Activated naive CD8-positive, alpha-beta T cell treated with anti-CD3 and anti-CD28 coated beads, Interleukin-2, amount 50 U/mL, for 24 hours (primary cell): ENCODE data around the gene SEPTIN5.
A peak's percentile ranks its signal among the peaks of the same experiment; 100 is the strongest.
"Not testable (repeated sequence)": the region's sequence is repeated elsewhere in the genome, so short reads cannot be mapped to it uniquely, and the experiment has no call there.

ENCODE experiments used
- ATAC-seq: fragments of 150-1000 bp; cut with Tn5 transposase; one replicate; pipeline ENCODE4 v1.10.0; 2021
- DNase-seq: peaks from one replicate; pipeline ENCODE4 v3.0.0; 2021
- H3K27ac Mint-ChIP-seq: one replicate; pipeline ENCODE4 v1.8.0; 2021; ENCODE audit warnings: mild to moderate bottlenecking, mixed read lengths
- H3K27me3 Mint-ChIP-seq: one replicate; pipeline ENCODE4 v1.8.0; 2021; ENCODE audit warnings: mixed read lengths
- H3K36me3 Mint-ChIP-seq: one replicate; pipeline ENCODE4 v1.8.0; 2021; ENCODE audit warnings: low read depth, mixed read lengths
- H3K4me1 Mint-ChIP-seq: one replicate; pipeline ENCODE4 v1.8.0; 2021; ENCODE audit warnings: mixed read lengths
- H3K4me3 Mint-ChIP-seq: one replicate; pipeline ENCODE4 v1.8.0; 2021; ENCODE audit warnings: mild to moderate bottlenecking, moderate library complexity, mixed read lengths
- H3K9me3 Mint-ChIP-seq: one replicate; pipeline ENCODE4 v1.8.0; 2021; ENCODE audit warnings: mixed read lengths

Gene SEPTIN5

GRCh38 chr22:19675428-19675827, 38.9 kb upstream of the SEPTIN5 start:
- DNase-seq (no peak), ATAC-seq (no peak)
- H3K4me1 Mint-ChIP-seq = no peaks in the 10 kb centered on the region
- H3K36me3 Mint-ChIP-seq = no peaks in the 10 kb centered on the region
- no peaks in the 10 kb centered on the region for H3K9me3 Mint-ChIP-seq
- H3K27ac Mint-ChIP-seq = no peak overlapping the region
- no peak overlapping the region for H3K4me3 Mint-ChIP-seq
- H3K27me3 Mint-ChIP-seq = peaks cover 6% of the 10 kb centered on the region

- not testable (repeated sequence) for H3K27ac Mint-ChIP-seq, H3K4me3 Mint-ChIP-seq, H3K9me3 Mint-ChIP-seq, ATAC-seq, H3K36me3 Mint-ChIP-seq, H3K4me1 Mint-ChIP-seq, DNase-seq
- peaks cover 12% of the 10 kb centered on the region for H3K27me3 Mint-ChIP-seq
These were observed 37.9 kb upstream of the SEPTIN5 start for GRCh38 chr22:19676437-19676836.

DNA sequence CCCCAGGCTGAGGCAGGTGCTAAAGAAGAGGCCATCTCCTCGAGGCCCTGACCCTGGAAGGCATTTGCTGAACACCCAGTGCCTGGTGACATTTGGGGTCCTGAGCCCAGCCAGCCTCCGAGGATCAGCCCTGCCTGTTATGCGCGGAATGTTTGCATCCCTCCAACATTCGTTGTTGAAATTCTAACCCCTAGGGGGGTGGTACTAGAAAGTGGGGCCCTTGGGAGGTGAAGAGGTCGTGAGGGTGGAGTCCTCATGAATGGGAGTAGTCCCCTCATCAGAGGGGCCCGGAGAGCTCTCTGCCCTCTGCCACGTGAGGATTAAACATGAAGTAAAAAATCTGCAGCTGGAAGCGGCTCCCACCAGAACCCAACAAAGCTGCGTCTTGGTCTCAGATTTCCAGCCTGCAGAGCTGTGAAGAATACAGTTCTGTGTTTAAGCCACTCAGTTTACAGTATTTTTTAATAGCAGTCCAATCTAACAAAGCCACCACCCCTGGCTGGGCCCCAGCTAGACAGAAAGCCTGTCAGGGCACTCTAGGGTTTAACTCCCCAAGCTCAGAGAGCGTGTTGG, 35.3 kb upstream of the SEPTIN5 start:
- Mint-ChIP-seq H3K27ac (no peak overlapping the region), H3K27me3 (peaks cover 29% of the 10 kb centered on the region), H3K36me3 (no peaks in the 10 kb centered on the region), H3K9me3 (no peaks in the 10 kb centered on the region), H3K4me3 (no peak overlapping the region), H3K4me1 (no peaks in the 10 kb centered on the region)
- ATAC-seq (no peak), DNase-seq (no peak)

- no peaks in the 10 kb centered on the region for H3K4me1 Mint-ChIP-seq
- no peaks in the 10 kb centered on the region for H3K36me3 Mint-ChIP-seq
- H3K27ac Mint-ChIP-seq = no peak overlapping the region
- DNase-seq (peak; percentile 58), ATAC-seq (no peak)
- H3K27me3 Mint-ChIP-seq = peaks cover 27% of the 10 kb centered on the region
- H3K9me3 Mint-ChIP-seq = no peaks in the 10 kb centered on the region
- H3K4me3 Mint-ChIP-seq = no peak overlapping the region
These were observed 34.7 kb upstream of the SEPTIN5 start for GRCh38 chr22:19679522-19680101.

DNA sequence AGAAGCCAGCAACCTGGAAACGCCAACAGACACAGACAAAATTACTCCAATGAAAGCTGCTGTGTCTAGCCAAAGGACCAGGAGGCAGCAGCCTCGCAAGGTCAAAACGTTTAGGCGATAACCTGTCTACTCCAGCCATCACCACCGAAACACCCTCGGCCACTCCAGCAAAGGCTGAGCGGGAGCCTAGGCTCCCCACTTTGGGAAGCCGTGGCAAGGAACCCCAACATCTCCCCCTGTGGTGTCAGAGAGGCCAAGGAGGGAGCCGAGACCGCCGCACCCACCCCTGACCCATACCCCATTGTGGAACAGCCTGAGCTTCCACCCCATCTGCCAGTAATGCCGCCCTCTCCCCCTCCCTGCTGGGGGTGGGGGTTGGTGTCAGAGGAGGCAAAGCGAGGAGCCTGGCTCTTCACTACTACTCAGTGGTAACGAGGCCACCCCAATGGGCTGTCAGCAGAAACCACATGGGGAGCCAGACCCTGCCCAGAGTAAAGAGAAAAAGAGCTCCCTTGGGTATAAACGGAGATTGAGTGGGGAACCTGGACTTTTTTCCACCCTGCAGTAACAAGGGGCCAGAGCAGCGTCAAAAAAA, 33.9 kb upstream of the SEPTIN5 start:
- ATAC-seq = no peak
- H3K4me3 Mint-ChIP-seq = no peak overlapping the region

GRCh38 chr22:19680911-19681862, 33.1 kb upstream of the SEPTIN5 start:
- no peaks in the 10 kb centered on the region for H3K4me1 Mint-ChIP-seq
- H3K27ac Mint-ChIP-seq = no peak overlapping the region
- no peaks in the 10 kb centered on the region for H3K9me3 Mint-ChIP-seq
- no peak for ATAC-seq
- DNase-seq = no peak
- peaks cover 28% of the 10 kb centered on the region for H3K27me3 Mint-ChIP-seq
- no peak overlapping the region for H3K4me3 Mint-ChIP-seq
- H3K36me3 Mint-ChIP-seq = no peaks in the 10 kb centered on the region

More for the DNA sequence above, 33.9 kb upstream of the SEPTIN5 start:
- Mint-ChIP-seq H3K36me3 (no peaks in the 10 kb centered on the region), H3K4me1 (no peaks in the 10 kb centered on the region), H3K9me3 (no peaks in the 10 kb centered on the region), H3K27me3 (peaks cover 26% of the 10 kb centered on the region), H3K27ac (no peak overlapping the region)
- no peak for DNase-seq

DNA sequence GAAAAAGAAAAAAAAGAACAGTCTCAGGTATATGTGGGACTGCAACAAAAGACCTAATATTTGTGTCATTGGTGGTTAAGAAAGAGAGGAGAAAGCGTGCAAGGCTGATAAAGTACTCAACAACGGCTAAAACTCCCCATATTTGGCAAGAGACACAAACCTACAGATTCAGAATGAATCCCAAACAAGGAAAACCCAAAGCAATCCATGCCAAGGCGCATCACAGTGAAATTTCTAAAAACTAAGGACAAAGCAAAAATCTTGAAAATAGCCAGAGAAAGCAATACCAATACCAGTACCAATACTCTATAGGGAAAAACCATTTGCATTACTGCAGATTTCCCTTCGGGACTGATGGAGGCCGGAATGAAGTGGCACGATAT, 32.4 kb upstream of the SEPTIN5 start:
- ATAC-seq (no peak), DNase-seq (no peak)
- Mint-ChIP-seq H3K9me3 (no peaks in the 10 kb centered on the region), H3K27me3 (peaks cover 30% of the 10 kb centered on the region), H3K27ac (no peak overlapping the region), H3K36me3 (no peaks in the 10 kb centered on the region), H3K4me1 (no peaks in the 10 kb centered on the region), H3K4me3 (no peak overlapping the region)

- no peak for DNase-seq
- H3K27me3 Mint-ChIP-seq = peaks cover 19% of the 10 kb centered on the region
- H3K36me3 Mint-ChIP-seq = no peaks in the 10 kb centered on the region
- no peak overlapping the region for H3K27ac Mint-ChIP-seq
- H3K4me3 Mint-ChIP-seq = no peak overlapping the region
- no peaks in the 10 kb centered on the region for H3K9me3 Mint-ChIP-seq
- ATAC-seq = no peak
- H3K4me1 Mint-ChIP-seq = no peaks in the 10 kb centered on the region
These were observed 27.4 kb upstream of the SEPTIN5 start for GRCh38 chr22:19686946-19687345.

DNA sequence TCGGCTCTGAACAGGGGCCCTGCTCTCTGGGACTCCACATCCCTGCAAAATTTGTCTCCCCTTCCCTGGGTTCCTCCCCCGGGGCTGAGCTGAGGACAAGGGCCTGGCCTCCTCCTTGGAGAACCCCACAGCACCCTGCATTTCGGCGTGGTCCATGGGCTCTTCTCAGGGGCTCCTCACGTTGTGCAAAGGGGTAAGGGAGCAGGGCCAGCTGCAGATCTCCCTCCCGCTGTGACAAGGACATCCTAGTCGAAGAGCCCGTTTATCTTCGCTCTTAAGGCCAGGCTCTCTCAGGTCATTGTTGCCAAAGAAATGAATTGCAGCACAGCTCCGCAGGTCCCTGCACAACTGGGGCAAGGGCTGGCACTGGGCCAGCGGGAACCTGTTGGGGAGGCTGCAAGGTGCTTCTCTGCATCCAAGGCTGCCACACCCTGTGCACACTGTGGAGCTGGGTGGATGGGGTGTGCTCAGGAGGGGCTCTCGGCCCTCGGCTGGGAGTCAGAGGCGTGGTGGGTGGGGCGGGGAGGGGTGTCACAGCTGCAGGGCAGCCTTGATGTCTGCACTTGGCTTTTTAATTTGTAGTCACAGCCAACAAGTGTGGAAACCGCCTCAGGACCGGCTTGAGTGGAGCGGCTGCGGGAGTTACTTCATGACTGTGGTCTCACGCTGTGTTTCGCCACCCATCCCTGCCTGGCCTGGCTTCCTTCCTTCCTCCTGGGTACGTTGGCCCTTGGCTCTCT, 26.6 kb upstream of the SEPTIN5 start:
- Mint-ChIP-seq H3K9me3 (no peaks in the 10 kb centered on the region), H3K36me3 (no peaks in the 10 kb centered on the region), H3K4me3 (no peak overlapping the region), H3K27me3 (peaks cover 15% of the 10 kb centered on the region), H3K4me1 (no peaks in the 10 kb centered on the region), H3K27ac (no peak overlapping the region)
- DNase-seq (no peak), ATAC-seq (no peak)

- DNase-seq (no peak), ATAC-seq (no peak)
- H3K27me3 Mint-ChIP-seq = peaks cover 11% of the 10 kb centered on the region
- H3K9me3 Mint-ChIP-seq = no peaks in the 10 kb centered on the region
- H3K27ac Mint-ChIP-seq = no peak overlapping the region
- no peaks in the 10 kb centered on the region for H3K36me3 Mint-ChIP-seq
- no peaks in the 10 kb centered on the region for H3K4me1 Mint-ChIP-seq
- H3K4me3 Mint-ChIP-seq = no peak overlapping the region
These were observed 25.7 kb upstream of the SEPTIN5 start for GRCh38 chr22:19688301-19689290.

DNA sequence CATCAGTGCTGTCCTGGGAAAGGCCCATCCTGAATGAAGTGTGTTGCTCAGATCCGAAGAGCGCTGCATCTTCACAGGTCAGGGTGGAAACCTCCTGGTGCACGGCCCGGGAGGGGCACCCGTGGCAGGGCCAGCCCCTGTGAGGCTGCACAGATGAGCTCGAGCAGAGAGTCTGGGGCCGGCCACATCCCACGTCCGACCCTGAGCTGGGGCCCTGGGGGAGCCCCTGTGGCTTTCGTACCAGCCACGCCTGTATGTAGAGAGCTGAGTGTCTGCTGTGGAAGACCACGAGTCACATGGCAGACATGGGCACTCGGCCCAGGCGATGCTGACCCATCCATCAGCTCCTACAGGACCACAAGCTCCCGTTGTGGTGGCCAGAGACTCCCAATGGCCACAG, 24.9 kb upstream of the SEPTIN5 start:
- Mint-ChIP-seq H3K36me3 (no peaks in the 10 kb centered on the region), H3K4me3 (no peak overlapping the region), H3K4me1 (no peaks in the 10 kb centered on the region), H3K27ac (no peak overlapping the region), H3K27me3 (peaks cover 5% of the 10 kb centered on the region), H3K9me3 (no peaks in the 10 kb centered on the region)
- ATAC-seq (peak; percentile 10), DNase-seq (no peak)

- H3K27ac Mint-ChIP-seq = no peak overlapping the region
- no peaks in the 10 kb centered on the region for H3K9me3 Mint-ChIP-seq
- H3K4me1 Mint-ChIP-seq = no peaks in the 10 kb centered on the region
- H3K36me3 Mint-ChIP-seq = no peaks in the 10 kb centered on the region
- ATAC-seq (no peak), DNase-seq (no peak)
- H3K27me3 Mint-ChIP-seq = peaks cover 7% of the 10 kb centered on the region
- no peak overlapping the region for H3K4me3 Mint-ChIP-seq
These were observed 23.1 kb upstream of the SEPTIN5 start for GRCh38 chr22:19691007-19691720.
